WERI-Rb-1 (cell line): ENCODE results near the gene SDF2.
A peak's percentile ranks its signal among the peaks of the same experiment; 100 is the strongest.

Source experiments
- DNase-seq: peaks from one replicate; pipeline ENCODE4 v3.0.0-alpha.2; 2020
- H3K27ac ChIP-seq: fragments of 250-450 bp; sonication (Bioruptor Pico); 2 replicates; pipeline ENCODE4 v1.5.1; 2020; ENCODE audit warnings: mild to moderate bottlenecking, moderate library complexity
- H3K27me3 ChIP-seq: fragments of 250-450 bp; sonication (Bioruptor Pico); 2 replicates; pipeline ENCODE4 v1.5.1; 2021; ENCODE audit warnings: mild to moderate bottlenecking, low read depth, moderate library complexity; ENCODE audit not compliant: insufficient read depth, severe bottlenecking
- H3K36me3 ChIP-seq: fragments of 250-450 bp; sonication (Bioruptor Pico); 2 replicates; pipeline ENCODE4 v1.5.1; 2020; ENCODE audit warnings: mild to moderate bottlenecking, moderate library complexity
- H3K4me3 ChIP-seq: 2 replicates; pipeline ENCODE4 v1.5.1; 2011; ENCODE audit warnings: low read depth, mild to moderate bottlenecking, control low read depth, low read length
- H3K9me3 ChIP-seq: fragments of 250-450 bp; sonication (Bioruptor Pico); 2 replicates; pipeline ENCODE4 v1.5.1; 2021; ENCODE audit warnings: mild to moderate bottlenecking, moderate library complexity; ENCODE audit not compliant: severe bottlenecking
- TF ChIP-seq, protein P1 (sequence below): IDR thresholded peaks from 2 replicates; pipeline ENCODE4 v1.5.1; 2011; ENCODE audit warnings: low read depth, mild to moderate bottlenecking, control low read depth, inconsistent platforms, low read length

Gene SDF2

GRCh38 chr17:28626818-28627217, 34.9 kb downstream of the SDF2 start:
- DNase-seq: no peak
- 0 out of 2 replicates have a peak overlapping the region, but pooled peaks have one; percentile 19 for H3K27ac ChIP-seq

GRCh38 chr17:28624148-28624547, 37.6 kb downstream of the SDF2 start:
- TF ChIP-seq, protein P1, sequence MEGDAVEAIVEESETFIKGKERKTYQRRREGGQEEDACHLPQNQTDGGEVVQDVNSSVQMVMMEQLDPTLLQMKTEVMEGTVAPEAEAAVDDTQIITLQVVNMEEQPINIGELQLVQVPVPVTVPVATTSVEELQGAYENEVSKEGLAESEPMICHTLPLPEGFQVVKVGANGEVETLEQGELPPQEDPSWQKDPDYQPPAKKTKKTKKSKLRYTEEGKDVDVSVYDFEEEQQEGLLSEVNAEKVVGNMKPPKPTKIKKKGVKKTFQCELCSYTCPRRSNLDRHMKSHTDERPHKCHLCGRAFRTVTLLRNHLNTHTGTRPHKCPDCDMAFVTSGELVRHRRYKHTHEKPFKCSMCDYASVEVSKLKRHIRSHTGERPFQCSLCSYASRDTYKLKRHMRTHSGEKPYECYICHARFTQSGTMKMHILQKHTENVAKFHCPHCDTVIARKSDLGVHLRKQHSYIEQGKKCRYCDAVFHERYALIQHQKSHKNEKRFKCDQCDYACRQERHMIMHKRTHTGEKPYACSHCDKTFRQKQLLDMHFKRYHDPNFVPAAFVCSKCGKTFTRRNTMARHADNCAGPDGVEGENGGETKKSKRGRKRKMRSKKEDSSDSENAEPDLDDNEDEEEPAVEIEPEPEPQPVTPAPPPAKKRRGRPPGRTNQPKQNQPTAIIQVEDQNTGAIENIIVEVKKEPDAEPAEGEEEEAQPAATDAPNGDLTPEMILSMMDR: no peak
- Histone ChIP-seq H3K27ac (no peak overlapping the region), H3K27me3 (no peaks in the 10 kb centered on the region), H3K36me3 (peaks cover 69% of the 10 kb centered on the region), H3K4me3 (no peak overlapping the region), H3K9me3 (no peaks in the 10 kb centered on the region)
- no peak for DNase-seq

More at GRCh38 chr17:28626818-28627217, 34.9 kb downstream of the SDF2 start:
- H3K9me3 ChIP-seq: no peaks in the 10 kb centered on the region
- no peak overlapping the region for H3K4me3 ChIP-seq
- peaks cover 71% of the 10 kb centered on the region for H3K36me3 ChIP-seq
- TF ChIP-seq, protein P1: no peak
- no peaks in the 10 kb centered on the region for H3K27me3 ChIP-seq

GRCh38 chr17:28623696-28624095, 38.0 kb downstream of the SDF2 start:
- H3K9me3 ChIP-seq: no peaks in the 10 kb centered on the region
- no peak overlapping the region for H3K4me3 ChIP-seq
- TF ChIP-seq, protein P1: no peak
- no peak overlapping the region for H3K27ac ChIP-seq
- H3K36me3 ChIP-seq: peaks cover 71% of the 10 kb centered on the region
- DNase-seq: no peak
- no peaks in the 10 kb centered on the region for H3K27me3 ChIP-seq

GRCh38 chr17:28622186-28622585, 39.5 kb downstream of the SDF2 start:
- TF ChIP-seq, protein P1: no peak
- DNase-seq: peak; percentile 50

GRCh38 chr17:28620010-28620409, 41.7 kb downstream of the SDF2 start:
- peaks cover 87% of the 10 kb centered on the region for H3K36me3 ChIP-seq
- no peaks in the 10 kb centered on the region for H3K27me3 ChIP-seq

More at GRCh38 chr17:28622186-28622585, 39.5 kb downstream of the SDF2 start:
- H3K27ac ChIP-seq: no peak overlapping the region
- peaks cover 73% of the 10 kb centered on the region for H3K36me3 ChIP-seq
- no peaks in the 10 kb centered on the region for H3K27me3 ChIP-seq
- no peak overlapping the region for H3K4me3 ChIP-seq
- no peaks in the 10 kb centered on the region for H3K9me3 ChIP-seq

More at GRCh38 chr17:28620010-28620409, 41.7 kb downstream of the SDF2 start:
- TF ChIP-seq, protein P1: no peak
- DNase-seq: no peak
- Histone ChIP-seq H3K9me3 (no peaks in the 10 kb centered on the region), H3K4me3 (no peak overlapping the region), H3K27ac (no peak overlapping the region)
